GM19372 (cell line): ENCODE results near the gene HSPA4.
"Not testable (repeated sequence)": the region's sequence is repeated elsewhere in the genome, so short reads cannot be mapped to it uniquely, and the experiment has no call there.

Experiments
- ATAC-seq: cut with Tn5 transposase; IDR thresholded peaks from one replicate; pipeline ENCODE4 v1.9.1; 2021; ENCODE audit warnings: mild to moderate bottlenecking, low read depth, moderate library complexity; ENCODE audit not compliant: unreplicated experiment

HSPA4 gene

DNA sequence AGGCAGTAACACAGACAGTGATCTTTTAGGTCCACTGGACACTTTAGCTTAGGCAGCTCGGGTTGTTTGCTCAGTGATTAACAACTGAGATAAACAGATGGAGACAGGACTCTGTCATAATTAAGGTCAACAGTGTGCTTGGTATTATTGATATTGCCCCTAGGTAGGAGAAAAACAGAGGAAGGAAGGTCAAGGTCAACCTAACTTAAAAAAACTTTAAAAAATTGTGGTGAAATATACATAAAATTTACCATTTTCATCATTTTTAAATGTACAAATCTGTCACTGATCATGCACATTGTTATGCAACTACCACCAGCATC lies 2.1 kb upstream of the HSPA4 start:
- no peak for ATAC-seq

DNA sequence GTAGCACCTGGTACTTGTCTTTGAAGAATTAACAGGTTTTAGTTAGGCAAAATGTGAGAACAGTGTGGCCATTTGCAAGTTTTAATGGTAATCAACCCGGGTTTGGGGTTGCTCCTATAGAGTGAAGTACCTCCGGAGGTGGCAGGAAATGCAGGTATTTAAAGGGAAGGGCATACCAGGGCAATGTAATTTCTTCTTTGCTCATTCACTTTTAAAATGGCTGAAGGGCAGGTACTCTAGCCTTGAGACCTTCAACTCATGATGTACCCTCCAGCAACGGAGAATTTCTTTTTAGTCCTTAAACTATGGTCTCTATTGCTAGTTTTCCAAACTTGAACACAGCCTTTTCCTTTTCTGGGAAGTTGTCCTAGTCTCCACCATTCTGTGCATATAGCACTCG lies 1.3 kb upstream of the HSPA4 start:
- no peak for ATAC-seq

DNA sequence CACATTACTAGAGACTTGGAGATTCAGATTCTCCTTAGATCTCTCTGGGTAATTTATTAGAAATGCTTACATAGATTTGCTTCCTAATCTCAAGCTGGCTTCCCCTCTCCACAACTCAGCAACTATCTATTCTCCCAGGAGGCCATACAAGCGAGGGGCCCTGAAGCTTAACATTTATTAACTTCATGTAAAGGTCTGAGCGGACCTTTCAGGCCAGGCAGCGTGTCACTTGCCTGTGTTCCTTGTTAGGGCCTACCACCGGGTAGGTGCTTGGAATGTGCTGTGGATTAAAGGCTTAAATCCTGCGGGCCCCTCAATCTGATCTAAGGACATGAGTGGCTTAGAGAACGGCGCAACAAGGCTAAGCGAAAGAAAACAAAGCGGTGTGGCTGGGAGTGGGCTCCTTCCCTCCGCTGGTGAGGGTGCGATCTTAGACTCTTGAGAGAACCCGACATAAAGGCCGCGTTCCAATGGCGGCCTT lies 712 bp upstream of the HSPA4 start:
- no peak for ATAC-seq

DNA sequence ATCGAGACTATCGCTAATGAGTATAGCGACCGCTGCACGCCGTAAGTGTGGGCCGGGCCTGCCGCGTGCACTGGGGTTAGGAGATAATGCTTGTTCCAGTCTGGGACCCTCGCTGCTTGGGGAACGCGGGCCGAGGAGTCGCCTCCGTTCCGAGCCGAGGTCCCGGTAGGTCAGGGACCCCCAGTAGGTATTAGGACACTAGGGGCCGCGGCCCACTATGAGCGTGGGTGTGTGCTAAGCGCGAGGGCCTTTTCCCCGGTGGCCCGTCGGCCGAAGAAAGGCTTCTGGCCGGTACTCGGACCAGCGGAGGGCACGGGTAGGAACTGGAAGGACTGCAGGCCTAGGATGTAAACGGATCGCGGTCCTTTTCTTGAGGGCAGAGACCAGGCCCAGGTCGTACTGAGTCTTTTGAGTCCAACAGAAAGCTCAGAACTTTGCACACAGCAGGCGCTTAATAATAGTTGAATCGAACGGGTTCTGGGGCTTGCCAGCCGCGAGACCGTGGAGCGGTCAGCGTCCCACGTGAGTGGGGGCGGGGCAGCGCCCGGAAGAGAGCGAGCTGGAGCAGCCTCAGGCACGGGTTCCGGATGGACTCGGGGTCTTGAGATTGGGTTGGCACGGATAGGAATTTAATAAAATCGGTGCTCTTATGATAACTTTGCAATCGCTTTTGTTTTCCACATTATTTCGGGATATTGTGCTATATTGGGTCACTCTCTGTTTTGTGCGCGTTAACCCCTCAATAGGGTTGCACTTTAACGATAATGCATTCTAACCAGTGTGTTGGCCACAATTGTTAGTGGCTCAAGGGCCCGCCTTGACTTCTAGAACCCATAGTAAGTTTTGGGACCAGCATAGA lies 733 bp downstream of the HSPA4 start:
- ATAC-seq, result peak; percentile 21

DNA sequence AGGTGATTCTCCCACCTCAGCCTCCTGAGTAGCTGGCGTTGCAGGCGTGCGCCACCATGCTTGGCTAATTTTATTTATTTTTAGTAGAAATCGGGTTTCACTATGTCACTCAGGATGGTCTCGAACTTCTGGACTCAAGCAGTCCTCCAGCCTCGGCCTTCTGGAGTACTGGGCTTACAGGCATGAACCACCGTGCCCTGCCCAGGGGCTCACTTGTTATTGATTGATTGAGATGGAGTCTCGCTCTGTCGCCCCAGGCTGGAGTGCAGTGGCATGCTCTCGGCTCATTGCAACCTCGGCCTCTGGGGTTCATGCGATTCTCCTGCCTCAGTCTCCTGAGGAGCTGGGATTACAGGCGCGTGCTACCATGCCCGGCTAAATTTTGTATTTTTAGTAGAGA lies 1.6 kb downstream of the HSPA4 start:
- no peak for ATAC-seq

DNA sequence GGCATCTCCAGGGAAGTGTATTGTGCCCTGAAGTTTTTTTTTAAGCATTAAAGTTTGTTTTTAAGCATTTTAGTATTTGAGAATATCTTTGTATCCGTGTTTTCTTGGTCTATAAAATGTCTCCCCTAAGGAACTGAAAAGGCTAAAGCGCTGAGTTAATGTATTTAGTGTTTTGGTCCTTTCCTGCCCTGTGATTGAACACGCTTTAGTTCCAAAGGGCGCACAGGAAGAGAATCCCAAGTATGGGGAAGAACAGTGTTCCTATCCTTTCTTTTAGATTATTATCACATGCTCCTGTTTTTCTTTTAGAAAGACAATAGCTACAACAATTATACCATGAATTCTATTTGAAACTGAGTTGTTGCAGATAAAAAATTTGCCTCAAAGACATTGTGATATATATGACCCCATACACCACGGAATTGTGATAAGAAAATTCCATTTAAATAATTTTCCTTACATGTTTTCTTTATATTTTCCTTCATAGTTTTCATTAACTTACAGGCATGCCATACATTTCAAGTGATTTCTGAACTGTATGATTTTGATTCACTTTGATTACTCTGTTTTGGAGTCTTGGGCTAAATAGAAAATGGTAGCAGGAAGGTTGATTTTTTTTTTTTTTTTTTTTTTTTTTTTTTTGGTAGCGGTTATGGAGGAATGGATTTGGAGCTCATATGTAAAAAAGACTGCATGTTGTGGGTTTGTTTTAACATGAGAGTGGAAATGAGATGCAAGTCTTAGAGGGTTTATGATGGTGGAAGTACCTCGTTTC lies 3.1 kb downstream of the HSPA4 start:
- ATAC-seq, result no peak

DNA sequence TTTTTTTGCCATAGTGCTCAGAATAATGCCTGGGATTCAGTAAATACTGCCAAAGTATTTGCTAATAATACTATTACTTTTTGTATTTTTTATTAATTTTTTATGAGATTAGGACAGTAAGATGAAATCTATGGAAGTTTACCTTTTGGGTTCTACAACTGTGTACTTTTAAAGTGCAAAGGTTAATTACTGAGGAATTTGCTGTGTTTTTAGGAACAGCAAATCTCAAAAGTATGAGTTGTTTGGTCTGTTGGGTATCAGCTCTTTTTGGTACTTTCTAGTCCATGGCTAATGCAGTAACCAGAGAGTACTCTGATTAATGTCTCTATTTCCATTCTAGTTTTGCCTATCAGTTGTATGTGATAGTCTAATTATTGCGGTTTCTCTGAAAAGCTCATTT lies 5.1 kb downstream of the HSPA4 start:
- ATAC-seq, result no peak

DNA sequence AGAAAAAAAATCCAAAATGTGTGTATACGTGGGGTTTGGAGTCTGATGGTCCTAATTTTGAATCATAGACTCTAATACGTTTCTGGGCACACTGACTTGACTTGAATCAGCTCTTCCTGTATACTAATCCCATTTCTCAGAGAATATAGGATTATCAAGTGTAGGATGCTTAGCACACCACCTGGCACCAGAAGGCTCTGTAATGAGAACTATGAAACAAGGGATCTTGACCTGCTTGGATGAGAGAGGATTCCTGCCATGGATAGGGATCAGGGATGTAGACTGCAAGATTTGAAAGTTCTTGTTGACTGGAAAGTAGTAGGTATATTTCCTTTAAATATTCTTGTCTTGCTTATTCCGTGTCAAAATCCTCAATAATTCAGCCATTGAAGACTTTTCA lies 7.8 kb downstream of the HSPA4 start:
- no peak for ATAC-seq

DNA sequence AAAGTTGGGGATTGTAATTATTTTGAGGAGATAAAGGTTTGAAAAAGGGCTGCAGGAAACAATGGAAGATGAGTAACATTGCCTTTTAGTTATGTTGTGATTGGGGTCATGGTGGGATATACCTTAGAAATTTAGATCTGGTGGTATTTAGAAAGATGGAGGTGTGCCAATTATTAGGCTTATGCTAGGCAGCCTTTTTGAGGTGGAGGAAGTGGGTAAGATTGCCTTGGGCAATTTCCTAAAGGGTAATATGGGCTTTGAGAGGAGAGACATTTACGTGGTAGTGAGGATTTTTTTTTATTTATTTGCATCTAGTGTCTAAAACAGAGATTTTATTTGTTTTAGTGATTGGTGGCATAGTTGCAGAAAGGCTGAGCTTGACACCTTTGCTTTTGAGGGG lies 10.5 kb downstream of the HSPA4 start:
- ATAC-seq, result no peak

DNA sequence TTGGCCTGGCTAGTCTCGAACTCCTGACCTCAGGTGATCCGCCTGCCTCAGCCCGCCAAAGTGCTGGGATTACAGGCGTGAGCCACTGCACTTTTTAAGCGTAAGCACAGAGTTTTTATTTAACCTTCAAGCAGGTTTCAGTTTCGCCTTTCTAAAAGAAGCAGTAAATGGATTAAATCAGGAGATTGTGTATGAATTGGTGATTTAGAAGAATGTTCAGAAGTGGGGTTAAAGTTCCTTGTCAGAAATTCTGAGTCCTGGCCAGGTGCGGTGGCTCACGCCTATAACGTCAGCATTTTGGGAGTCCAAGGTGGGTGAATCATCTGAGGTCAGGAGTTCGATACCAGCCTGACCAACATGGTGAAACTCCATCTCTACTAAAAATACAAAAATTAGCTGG lies 12.2 kb downstream of the HSPA4 start:
- no peak for ATAC-seq

DNA sequence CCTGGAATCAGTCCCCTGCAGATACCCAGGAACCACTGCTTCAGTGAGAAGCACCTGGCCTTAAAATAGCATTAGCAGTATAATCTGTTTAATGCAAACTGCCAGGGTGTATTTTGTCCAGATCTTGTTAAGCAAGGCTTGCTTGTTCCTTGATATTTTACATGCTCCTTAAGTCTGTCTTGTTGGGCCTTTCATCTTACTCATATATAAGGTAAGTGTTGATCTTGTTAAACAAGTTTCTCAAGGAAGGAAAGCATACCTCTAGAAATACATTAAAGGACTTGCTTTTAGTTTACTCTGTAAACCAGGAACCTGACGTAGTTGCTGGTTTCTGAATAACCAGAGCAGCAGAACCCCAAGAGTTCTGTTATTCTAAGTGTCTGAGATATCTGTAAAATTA lies 13.7 kb downstream of the HSPA4 start:
- ATAC-seq, result no peak

DNA sequence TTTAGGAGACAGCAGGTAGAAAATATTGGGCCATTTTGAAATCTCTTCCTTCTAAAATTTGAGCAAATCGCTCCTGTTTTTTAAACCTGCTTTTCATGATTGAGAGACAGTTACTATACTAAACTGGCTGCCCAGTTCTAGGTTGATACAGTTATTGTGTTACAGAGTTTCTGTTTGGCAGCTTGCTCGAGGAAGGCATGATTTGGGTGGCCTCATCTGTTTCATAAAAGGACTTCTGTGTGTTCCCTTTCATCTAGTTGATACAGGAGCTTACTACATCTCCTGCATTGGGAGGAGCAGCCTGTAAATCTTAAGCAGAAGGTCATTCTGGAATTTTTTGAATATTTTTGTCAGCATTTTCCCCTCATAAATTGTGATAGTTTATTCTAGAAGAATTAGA lies 14.2 kb downstream of the HSPA4 start:
- no peak for ATAC-seq

DNA sequence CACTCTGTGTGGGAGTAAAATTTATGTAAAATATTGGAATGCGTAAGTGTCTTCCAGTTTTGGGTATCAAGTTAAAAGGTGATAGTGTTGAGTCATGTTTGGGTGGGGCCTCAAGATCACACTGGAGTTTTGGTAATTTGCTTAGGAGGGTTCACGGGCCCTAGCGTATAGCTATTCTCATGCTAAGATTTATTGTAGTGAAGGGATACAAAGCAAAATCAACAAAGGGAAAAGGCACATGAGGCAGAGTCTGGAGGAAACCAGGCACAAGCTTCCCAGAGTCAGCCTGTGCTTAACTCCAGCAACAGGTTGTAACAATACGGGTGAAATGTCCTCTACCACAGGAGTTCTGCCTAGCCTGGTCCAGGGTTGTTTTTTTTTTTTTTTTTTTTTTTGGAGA lies 20.2 kb downstream of the HSPA4 start:
- no peak for ATAC-seq

DNA sequence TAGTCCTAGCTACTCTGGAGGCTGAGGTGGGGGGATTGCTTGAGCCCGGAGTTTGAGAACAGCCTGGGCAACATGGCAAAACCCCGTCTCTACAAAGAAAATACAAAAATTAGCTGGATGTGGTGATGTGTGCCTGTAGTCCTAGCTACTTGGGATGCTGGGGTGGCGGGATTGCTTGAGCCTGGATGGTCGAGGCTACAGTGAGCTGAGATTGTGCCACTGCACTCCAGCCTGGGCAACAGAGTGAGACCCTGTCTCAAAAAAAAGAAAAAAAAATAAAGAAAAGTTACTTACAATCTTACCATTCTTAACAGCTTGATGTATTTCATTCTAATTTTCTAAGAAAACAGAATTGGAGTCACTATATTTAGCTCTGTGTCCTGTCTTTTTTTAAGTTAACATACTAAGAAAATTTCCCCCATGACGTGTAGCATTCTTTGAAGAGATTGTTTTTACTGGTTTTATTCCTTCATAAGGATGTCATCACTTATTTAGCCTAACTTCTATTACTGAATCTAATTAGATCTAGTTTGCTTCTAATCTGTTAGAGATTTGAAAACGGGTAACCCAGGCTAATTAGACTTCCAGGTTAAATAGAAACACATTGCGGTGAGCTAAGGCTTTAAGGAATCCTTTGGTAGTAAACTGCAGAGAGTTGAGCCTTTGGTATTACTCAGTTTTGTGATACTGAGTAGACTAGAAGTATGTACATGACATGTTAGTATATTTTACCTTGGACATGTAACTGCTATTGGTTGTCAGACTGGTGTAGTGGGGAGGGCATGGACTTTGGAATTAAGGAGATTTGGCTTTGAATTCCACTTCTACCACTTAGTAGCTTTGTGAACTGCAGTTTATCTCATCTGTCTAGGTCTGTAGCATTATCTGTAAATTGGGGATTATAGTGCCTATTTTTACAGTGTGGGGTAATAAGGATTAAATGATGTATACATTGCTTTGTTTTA lies 24.0 kb downstream of the HSPA4 start:
- no peak for ATAC-seq

DNA sequence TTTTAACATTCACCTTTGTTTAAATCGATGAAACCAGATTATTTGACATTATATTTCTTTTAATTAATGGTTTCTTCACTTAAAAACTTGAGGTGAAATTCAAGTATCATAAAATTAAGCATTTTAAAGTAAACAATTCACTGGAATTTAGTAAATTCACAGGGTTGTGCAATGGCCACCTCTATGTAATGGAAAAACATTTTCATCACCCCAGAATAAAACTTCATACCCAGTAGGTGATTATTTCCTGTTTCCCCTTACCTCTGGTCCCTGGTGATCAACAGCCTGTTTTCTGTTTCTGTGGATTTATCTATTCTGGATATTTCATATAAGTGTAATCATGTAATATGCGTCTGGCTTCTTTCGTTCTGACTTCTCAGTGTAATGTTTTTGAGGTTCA lies 27.2 kb downstream of the HSPA4 start:
- no peak for ATAC-seq

DNA sequence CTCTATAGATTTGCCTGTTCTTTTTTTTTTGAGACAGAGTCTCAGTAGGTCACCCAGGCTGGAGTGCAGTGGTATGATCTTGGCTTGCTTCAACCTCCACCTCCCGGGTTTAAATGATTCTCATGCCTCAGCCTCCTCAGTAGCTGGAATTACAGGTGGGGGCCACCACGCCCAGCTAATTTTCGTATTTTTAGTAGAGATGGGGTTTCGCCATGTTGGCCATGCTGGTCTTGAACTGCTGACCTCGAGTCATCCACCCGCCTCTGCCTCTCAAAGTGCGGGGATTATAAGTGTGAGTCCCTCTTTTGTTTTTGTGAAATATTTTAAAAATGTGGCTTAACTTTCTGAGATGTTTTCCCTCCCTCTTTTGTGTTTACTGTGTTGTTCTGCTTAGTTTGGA lies 29.2 kb downstream of the HSPA4 start:
- ATAC-seq, result no peak

DNA sequence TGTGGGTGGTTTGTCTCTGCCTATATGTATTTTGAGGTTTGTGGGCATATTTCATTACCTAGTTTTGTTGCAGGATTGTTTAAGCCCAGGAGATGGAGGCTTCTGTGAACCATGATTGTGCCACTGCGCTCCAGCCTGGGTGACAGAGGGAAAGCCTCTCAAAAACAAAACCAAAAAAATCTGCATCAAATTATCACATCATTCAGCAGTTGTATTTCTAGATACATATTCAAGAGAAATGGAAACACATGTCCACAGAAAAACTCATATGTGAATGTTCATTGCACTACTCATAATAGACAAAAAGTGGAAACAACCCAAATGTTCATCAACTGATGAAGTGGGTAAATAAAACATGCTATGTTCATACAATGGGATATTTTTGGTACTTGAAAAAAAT lies 29.9 kb downstream of the HSPA4 start:
- ATAC-seq, result no peak

DNA sequence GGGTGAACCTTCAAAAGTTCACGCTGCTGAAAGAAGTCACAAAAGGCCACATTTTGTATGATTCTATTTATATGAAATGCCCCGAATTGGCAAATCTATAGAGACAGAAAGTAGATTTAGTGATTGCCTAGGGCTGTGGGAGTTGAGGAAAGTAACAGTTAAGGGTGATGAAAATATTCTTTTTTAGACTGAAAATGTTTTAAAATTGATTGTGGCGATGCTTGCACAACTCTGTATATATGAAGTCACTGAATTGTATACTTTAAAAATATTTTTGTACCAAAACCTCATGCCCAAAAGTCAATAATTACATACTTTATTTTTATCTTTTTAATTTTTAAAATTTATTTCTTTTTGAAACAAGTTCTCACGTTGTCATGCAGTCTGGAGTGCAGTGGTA lies 30.3 kb downstream of the HSPA4 start:
- no peak for ATAC-seq

DNA sequence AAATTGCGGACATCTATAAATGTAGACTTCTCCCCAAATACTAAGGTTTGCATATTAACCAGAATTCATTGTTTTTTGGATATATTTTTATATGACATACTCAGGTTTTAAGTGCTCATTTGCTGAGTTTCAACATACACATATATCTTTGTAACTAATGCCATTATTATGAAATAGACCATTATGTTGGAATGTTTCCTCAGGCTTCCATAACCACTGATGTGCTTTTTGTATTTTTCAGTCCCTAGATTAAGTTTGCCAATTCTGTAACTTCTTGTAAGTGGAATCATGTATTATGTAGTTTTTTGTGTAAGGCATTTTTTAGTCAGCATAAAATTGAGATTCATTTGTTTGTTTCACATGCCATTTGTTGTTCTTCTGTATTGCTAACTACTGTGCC lies 32.1 kb downstream of the HSPA4 start:
- ATAC-seq, result no peak

DNA sequence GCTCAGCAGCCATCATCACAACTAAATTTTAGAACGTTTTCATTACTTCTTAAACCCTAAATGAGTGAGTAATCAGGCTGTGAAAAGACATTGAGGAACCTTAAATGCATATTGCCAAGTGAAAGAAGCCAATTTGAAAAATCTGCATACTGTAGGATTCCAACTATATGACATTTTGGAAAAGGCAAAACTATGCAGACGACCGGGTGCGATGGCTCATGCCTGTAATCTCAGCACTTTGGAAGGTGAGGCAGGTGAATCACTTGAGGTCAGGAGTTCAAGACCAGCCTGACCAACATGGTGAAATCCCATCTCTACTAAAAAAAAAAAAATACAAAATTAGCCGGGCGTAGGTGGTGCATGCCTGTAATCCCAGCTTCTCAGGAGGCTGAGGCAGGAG lies 33.4 kb downstream of the HSPA4 start:
- not testable (repeated sequence) for ATAC-seq

DNA sequence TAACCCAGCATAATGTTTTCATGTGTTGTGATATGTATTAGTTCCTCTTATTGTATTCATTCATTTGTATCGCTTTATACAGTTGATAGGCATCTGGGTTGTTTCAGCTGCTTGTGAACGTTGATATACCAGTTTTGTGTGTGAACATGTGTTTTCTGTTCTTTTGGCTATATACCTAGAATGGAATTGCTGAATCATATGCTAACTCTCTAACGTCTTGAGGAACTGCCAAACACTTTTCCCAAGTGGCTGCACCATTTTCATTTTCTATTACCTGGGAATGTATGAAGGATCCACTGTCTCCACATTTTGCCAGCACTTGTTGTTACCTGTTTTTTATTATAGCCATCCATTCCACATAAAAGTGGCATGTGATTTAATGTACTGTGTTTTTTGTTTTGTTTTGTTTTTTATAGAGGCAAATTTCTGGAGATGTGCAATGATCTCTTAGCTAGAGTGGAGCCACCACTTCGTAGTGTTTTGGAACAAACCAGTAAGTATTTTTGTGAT lies 34.6 kb downstream of the HSPA4 start:
- ATAC-seq, result no peak
